Tongue (tissue), 2 donors: ENCODE data around the gene ZBTB6. TPM values are rescaled to one million over a fixed set of nuclear protein-coding genes. Genes with fewer than 3 reads are reported as not detected.

ENCODE experiments used
- DNase-seq: peaks from one replicate; pipeline ENCODE4 v3.0.0-alpha.2; 2015
- total RNA-seq: library from RNA; depleted of rRNA; stranded (reverse); fragments of >200 nt; gene quantifications from one replicate; pipeline ENCODE4 v1.2.3, GENCODE V29; 2014

The ZBTB6 gene, protein sequence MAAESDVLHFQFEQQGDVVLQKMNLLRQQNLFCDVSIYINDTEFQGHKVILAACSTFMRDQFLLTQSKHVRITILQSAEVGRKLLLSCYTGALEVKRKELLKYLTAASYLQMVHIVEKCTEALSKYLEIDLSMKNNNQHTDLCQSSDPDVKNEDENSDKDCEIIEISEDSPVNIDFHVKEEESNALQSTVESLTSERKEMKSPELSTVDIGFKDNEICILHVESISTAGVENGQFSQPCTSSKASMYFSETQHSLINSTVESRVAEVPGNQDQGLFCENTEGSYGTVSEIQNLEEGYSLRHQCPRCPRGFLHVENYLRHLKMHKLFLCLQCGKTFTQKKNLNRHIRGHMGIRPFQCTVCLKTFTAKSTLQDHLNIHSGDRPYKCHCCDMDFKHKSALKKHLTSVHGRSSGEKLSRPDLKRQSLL
- 19.2 TPM for total RNA-seq

DNA sequence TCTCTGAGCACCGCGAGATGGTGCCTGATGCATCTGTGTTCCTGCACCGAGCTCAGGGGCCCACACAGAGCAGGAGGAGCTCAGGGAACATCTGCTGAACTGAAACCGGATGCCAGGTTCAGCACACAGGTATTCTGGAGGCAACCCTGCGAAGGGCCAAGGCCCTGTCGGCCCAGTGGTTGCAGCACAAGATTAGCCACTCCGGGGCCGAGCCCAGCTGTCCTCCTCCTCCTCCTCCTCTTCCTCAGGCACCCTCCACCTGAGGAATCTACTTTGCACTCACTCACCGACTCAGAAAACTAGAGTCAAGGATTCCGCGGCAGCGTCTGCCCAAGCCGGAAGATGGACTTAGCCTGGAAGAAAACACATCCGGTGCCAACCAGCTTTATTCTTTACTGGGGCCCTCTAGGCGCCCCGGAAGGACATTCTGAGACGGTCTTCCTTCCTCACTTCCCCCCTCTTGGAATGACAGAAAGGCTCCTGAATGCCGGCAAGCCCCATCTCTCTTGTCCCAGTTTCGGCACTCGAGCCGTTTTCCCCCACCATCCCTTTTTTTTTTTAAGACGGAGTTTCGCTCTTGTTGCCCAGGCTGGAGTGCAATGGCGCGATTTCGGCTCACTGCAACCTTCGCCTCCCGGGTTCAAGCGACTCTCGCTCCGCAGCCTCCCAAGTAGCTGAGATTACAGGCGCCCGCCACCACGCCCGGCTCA, at the start of gene ZBTB6:
Gene ZBTB6 (minus strand): TSS at position 360 of the 710 bp plus-strand sequence. CDS start 1,251 bp downstream, outside the sequence.
- peak; percentile 94 for DNase-seq

DNA sequence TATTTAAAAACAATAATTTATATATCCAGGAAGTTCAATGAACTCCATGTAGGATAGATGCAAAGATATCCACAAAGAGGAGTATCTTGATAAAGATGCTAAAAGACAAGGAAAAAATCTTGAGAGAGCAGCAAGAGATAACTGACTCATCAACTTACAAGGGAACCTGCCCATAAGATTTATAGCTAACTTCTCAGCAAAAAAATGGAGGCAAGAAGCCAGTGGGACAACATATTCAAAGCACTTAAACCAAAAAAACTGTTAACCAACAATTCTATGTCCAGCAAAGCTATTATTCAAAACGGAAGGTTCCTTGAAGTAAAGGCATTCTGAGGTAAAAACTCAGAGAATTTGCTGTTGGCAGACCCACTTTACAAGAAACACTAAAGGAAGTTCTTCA, 48.0 kb upstream of the ZBTB6 start:
- no peak for DNase-seq

DNA sequence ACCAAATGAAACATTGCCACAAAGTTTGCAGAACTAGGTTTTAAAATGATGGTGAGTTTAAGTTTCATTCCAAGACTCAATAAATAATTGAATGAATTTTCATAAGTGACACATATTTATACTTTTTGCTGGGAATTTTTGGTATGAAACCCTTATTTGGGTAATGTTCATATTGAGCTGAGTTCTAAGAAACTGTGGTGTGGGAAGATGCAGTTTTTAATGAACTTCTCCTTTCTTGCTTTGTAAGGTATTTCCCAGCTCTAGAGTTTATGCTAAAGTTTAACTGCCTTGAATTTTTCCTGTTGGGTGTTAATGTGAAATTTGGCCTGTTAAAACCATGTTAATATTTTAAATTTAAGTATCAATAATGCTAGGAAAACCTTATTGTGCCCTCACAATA, 42.8 kb upstream of the ZBTB6 start:
- no peak for DNase-seq

DNA sequence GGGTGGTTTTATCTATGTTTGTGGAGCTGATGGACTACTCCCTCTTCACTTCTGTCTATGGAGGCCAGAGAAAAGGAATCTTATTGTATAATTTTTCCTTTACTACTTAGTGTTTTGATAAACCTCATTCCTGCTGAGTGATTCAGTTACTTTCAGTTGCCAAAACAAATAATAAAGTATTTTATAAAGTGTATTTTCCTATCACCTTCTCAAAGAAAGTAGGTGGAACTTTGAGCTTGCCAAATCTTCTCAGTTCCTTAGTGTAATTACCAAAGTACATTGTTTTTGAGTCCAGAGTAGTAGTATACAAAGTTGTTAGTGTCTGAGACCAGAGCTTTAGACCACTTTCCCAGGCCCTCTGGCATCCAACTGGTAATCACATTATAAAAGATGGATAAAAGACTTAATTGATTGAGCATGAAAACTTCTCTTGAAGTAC, 41.1 kb upstream of the ZBTB6 start:
- no peak for DNase-seq

DNA sequence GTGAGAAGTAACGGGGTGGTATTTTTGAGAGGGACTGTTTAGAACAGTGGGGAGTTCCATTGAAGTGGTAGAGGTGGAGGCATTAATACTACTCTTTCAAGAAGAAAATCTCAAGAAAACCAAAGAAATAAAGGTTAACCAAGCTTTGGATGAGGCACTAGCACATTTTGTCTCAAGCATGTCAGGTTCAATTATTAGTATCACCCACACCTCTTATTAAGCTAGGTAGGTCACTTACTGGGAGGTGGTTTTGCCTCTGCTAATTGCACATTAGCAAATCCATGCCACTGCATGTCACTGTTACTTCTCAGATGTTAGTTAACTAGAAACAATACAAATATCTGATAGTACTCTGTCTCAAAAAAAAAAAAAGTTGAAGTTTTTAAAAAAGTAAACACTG, 37.9 kb upstream of the ZBTB6 start:
- no peak for DNase-seq

DNA sequence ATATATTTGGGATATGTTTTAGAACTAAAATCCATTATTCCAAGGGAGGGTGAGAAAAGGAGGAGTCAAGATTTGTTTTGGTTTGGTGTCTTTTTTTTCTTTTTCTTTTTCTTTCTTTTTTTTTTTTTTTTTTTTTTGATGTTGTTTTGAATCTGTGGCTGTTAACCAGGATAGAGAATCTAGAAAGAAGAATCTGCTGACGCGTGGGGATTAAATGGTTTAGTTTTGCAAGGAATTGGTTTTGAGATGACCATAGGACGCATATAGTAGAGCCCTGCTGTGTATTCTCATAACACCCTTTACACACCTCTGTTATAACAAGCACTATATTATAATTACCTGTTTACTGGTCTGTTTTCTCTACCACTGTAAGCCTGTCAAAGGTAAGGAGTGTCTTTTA, 37.1 kb upstream of the ZBTB6 start:
- DNase-seq: no peak

DNA sequence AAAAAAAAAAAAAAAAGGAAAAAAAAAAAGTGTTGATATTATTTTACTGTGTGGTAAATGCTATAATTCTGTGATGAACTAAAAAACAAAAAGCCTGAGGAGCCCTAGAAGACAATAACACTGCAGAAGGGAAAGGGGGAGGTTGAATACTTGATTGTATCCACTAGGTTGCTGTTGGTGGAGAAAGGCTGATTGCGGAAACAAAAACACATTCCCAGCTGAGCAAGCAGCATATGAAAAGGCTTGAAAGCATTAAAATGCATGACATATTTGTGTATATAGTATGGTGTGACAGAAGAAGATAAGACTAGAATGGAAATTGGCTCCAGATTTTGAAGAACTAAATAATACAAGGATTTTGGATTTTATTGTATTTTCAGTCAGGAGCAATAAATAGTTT, 36.6 kb upstream of the ZBTB6 start:
- no peak for DNase-seq

DNA sequence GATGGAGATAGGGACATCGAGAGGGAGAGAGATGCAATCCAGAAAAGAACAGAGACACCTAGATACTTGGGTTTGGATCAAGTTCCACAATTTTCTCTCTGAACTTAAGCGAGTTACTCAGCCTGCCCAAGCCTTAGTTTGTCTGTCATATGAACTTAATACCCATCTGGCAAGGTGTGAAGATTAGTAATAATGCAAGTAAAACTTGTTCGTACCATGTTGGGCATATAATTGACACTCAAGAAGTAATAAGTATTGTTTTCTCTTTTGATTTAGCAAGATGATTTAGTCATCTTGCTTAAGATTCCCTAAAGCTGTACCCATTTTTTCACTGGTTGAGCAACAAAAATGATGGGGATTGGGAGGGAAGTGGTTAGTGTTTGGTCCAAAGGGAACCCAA, 35.2 kb upstream of the ZBTB6 start:
- DNase-seq: no peak

DNA sequence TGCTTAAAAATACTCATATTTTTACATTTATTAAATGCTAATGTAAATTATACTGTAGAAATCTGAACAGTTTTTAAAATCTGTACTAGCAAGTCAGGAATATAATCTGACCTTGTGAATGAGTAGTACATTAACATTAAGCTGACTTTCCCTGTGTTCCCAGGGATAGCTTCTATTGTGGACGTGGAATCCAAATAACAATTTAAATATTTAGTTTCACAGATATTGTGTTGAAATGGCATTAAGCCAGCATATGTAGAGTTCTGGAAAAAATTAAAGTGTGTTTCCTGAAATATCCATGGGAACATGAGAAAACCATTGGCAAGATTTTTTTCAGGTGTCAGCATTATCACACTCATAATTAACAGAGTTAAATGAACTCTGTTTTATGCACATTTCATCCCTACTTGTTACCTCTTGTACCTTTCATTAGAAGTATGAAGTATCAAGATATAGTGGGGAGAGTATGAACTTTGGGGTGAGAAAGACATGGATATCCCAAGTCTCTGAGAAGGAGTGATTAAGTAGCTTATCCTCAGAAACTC, 33.4 kb upstream of the ZBTB6 start:
- DNase-seq: no peak

DNA sequence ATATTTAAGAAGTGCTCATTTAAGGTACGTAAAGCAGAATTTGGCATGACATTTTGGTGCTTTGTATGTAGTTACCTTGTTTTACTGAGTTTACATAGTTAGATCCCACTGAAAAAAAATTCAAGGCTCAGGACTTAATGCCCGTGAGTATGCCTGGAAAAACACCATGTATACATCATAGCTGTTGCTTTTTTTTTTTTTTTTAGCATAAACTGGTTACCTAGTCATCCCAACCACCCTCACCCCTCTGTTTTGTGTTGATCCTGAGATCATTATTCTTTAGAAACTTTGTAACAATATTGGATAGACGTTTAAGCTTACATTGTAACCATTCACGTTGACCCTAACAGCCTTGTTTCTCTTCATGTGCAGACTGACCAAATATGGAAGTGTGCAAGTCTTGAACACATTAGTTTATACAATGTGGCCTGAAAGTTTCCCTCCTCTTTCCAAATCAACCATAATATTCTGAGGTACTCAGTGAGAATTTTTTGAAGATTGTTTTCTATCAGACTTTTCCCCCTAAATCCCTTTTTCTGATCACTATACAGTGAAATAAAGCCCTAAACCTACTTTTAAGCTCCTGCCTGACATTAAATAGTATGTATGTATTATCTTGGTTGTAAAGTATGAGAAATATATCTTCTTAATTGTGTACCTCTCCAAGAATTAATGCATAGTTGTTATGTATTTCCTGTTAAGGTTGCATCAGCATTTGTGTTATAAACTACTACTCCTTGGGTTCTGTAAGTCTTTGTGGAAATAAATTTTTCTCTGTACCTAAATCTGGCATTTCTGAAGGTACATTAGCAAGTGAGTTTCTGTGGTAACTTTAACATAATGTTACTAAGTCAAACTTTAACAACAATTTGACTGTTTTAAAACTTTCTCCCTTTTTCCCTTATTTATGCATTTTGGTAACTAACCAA, 32.1 kb upstream of the ZBTB6 start:
- DNase-seq: no peak

DNA sequence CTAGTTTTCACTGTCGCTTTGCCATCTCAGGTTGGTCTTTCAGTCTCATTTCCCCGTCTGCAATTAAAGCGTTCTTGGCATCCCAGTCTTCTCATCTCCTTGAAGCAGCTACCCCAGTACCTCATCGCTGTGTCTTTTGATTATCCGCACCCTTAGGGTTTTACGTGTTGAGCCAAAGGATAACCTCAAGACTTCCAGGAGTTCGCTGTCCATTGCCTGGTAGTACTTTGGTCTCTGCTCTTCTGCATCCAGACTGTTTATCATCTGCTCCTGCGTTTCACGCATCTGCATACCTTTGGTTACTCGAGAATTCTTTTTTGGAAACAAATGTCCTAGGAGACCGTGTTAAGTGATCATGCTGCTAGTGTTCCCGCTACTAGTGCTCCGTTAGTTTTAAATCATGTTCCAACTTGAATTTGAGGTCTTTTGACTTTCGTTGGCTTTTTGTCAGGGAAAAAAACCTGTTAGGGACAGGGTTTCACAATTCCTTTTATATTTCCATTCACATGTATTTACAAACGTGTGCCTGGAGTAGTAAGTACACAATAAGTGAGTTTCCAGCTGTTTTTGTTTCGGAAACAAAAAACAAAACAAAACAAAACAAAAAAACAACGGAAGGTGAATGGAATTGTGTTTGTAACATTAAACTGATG, 28.6 kb upstream of the ZBTB6 start:
- peak; percentile 50 for DNase-seq

DNA sequence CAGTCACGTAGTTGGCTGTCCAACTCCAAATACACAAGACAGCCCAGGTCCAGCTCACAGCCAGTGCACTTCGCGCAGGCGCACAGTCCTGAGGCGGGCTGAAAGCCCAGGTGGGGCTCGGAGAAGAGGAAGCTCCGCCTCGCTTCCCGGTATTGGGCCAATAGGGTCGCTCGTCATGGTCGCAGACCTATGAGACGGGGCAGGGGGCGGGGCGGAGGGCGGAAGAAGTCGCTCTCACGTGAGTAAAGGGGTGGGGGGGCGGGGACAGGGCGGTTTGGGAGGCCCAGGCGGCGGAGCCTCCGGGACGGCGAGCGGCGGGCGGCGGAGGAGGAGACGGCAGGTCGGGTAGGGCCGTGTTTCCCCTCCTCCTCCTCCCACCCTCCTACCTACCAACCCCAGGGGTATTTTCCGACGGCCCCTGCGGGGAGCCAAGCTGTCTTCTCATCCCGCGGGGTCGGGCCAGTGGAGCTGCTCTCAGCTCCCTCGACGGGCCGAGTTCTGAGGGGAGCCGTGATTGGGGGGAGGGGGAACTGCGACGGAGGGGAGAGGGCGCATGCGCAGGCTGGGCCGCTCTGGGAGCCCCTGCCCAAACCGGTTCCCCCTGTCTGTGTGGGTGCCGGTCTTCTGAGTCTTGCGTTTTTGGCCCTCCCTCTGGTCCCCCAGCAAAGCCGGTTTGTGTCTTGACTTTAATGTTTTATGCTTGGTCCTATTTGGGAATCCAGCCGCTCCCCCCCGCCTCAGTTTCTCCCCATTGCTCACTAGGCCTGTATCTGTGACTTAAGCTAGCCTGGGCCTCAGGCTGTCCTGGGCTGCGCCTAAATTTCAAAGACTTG, 27.8 kb upstream of the ZBTB6 start, which contains the start of gene RABGAP1:
Gene RABGAP1 (plus strand): TSS at position 272 of the 833 bp plus-strand sequence. CDS start 16,040 bp downstream, outside the sequence.
- DNase-seq: peak; percentile 99

DNA sequence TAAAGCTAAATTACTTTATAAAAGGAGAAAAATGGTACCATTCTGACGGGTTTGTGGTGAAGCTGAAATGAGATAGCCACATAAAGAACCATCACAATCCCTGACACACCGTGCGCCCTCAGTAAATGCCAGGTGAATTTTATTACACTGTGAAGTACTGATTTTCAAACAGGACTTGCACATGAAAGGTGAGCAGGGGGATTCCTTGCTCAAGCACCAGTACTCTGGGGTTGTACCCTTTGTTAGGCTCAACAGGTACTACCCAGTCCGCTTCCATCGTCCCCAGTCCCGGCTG, 27.3 kb upstream of the ZBTB6 start:
- no peak for DNase-seq

DNA sequence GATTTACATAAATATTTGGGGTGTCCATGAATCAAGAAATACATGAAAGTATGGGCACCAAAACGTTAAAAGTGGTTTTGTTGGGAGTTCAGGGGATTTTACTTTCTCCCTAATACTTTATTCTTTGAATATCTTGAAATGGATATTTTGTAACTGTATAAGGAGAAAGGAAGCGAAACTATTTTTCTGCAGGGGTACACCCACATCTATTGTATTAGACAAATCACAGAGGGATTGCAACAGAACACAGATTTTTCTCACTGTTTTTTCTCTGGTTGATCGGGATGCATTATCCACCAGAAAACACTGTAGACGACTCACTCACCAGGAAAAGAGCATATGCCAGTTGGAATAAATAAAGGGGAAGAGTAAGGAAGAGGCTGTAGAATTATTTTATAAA, 26.5 kb upstream of the ZBTB6 start:
- DNase-seq: no peak

DNA sequence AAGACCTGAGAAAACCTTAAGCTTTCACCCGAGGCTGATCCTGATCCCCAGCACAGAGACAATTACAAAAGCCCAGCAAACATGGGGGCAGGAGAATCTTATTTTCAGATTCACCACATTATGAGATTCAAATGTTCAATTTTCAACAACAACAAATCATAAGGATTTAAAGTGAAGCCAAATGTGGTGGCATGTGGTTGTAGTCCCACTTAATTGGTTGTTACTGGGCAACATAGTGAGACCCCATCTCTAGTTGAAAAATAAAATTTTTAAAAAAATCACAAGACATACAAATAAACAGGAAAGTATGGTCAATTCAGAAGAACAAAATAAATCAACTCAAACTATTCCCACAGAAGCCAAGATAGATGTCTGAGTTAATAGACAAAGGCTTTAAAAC, 23.8 kb upstream of the ZBTB6 start:
- no peak for DNase-seq

DNA sequence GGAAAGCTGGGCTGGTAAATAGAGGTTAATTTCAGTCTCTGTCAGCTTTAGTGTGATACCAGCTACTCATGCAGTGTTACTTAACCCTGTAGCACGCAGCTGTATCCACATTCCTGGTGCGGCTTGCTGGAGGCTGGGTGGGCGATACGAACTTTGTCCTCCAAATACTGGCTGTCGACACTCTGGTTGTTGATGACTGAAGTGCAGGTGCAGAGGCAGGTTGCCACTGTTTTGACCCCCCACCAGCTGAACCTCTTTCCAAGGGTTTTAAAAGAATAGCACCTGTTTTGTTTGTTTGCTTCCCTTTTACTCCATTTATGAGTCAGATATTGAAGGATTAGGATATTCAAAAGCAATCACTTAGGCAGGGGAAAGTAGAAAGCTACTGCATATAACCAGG, 23.3 kb upstream of the ZBTB6 start:
- no peak for DNase-seq

DNA sequence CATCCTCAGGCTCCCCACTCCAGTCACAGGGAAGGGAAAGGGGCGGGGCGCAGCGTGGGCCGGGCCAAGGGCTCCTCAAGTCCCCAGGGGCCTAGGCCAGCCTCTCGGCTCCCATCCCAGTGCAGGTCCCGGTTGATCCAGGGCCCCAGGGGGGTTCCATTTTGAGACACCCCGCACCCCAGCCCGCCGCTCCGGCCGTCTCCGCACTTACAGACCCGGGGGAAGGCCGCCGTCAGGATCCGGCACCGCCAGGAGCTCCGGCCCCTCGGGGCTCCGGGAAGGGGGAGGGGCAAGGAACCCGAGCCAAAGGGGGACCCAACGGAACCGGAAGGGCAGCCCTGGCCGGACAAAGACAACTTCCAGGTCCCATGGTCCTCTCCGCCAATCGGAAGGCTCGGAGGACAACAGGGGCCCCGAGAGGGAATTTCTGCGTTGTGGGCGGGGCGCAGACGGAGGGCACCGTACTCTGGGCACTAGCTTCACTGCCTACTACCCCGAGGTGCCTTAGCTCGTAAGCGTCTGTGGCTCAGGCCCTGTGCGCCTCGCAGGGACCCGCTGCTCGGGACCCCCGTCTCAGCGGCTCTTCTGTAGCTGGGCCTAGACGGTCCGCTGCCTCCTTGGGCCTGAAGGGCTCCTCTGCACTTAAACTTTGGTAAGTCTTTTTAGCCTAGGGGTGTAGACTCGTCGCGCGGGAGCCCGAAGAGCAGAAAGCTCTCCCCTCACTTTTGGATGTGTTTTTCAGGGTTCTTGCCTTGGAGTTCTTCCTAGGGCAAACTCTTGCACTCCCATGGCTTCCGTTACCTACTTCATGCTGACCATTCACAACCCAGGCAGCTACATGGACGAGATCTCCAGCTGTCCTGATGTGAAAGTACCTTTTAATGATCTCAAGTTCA, 18.4 kb upstream of the ZBTB6 start, which contains the start of gene ZBTB26:
Gene ZBTB26 (minus strand): TSS at position 287 of the 896 bp plus-strand sequence. CDS start 11,578 bp downstream, outside the sequence.
- peak; percentile 98 for DNase-seq

DNA sequence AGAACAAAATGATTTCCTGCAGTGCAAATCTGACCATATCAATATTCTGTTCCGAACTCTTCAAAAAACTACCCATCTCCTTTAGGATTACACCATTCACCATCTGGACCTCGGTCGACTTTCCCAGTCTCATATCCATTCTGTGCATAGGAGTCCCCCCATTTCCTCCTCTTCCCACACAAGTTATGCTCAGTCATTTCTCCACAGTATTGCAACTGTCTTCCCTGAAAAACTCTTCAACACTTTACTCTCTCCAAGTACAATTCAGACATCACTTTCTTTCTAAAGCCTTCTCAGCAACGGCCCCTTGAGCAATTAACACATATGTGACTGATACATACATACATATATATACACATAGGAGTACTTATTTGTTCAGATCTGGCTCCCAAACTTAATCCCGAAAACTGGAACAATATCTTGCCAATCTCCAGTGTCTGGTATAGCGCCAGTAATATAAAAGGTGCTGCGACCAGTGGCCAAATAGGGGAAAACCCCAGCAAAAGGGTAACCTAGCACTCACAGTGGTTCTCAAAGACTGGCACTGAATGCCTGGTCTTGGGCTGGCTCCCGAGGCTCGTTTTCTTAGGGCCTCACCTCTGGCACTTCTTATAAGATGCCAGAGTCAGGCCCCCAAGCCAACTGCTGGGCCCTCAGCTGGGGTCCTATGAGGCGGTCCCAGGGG, 17.6 kb upstream of the ZBTB6 start:
- no peak for DNase-seq

DNA sequence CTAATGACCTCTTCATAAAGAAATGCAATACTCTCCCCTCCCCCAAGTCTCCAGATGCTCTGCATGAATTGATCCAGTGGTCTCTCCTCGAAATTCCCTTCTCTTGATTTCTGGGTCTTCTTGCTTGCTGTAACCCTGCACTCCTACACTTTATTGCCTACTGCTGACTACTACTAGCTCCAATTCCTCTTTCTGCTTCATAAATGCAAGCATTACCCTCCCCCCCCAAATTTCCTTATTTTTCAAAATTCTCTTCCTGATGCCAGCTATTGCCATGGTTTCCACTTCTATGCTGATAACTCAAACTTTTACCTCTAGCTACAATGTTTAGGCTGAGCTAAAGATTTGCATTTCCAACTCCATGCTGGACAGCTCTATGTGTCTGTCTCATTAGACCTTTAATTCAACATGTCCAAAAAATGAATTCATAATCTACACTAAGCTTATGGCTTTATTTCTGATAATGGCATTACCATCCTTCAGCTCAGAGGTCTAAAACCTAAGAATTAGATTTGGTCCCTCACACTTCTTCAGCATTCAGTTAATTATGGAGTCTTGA, 16.8 kb upstream of the ZBTB6 start:
- DNase-seq: no peak
